ENCODE data around the gene MSRB2.
"Not testable (repeated sequence)": the region's sequence is repeated elsewhere in the genome, so short reads cannot be mapped to it uniquely, and the experiment has no call there.

MSRB2 gene

GRCh38 chr10:23070092-23070912 is 25.1 kb upstream of the MSRB2 start:
- not testable (repeated sequence) for DNase-seq (ENCODE audit: low spot score)

- DNase-seq (ENCODE audit: low spot score): no peak
Measured at GRCh38 chr10:23070913-23071218, 24.5 kb upstream of the MSRB2 start.

GRCh38 chr10:23072593-23072992 is 22.8 kb upstream of the MSRB2 start:
- DNase-seq (ENCODE audit: low spot score): not testable (repeated sequence)

GRCh38 chr10:23073527-23073926 is 21.9 kb upstream of the MSRB2 start:
- no peak for DNase-seq (ENCODE audit: low spot score)

GRCh38 chr10:23075672-23076071 is 19.7 kb upstream of the MSRB2 start:
- no peak for DNase-seq (ENCODE audit: low spot score)

GRCh38 chr10:23078114-23078513 is 17.3 kb upstream of the MSRB2 start:
- DNase-seq (ENCODE audit: low spot score): no peak

- DNase-seq (ENCODE audit: low spot score): no peak
Measured at GRCh38 chr10:23079700-23080099, 15.7 kb upstream of the MSRB2 start.

GRCh38 chr10:23080262-23080661 is 15.1 kb upstream of the MSRB2 start:
- no peak for DNase-seq (ENCODE audit: low spot score)

GRCh38 chr10:23081221-23081750 is 14.1 kb upstream of the MSRB2 start:
- no peak for DNase-seq (ENCODE audit: low spot score)

GRCh38 chr10:23081891-23082290 is 13.5 kb upstream of the MSRB2 start:
- no peak for DNase-seq (ENCODE audit: low spot score)

GRCh38 chr10:23088609-23089008 is 6.8 kb upstream of the MSRB2 start:
- DNase-seq (ENCODE audit: low spot score): no peak

GRCh38 chr10:23094786-23095403 is 484 bp upstream of the MSRB2 start:
- DNase-seq (ENCODE audit: low spot score): no peak

GRCh38 chr10:23095966-23096801 is 805 bp downstream of the MSRB2 start:
- DNase-seq (ENCODE audit: low spot score): peak; percentile 48

GRCh38 chr10:23096802-23097549 is 1.6 kb downstream of the MSRB2 start:
- peak; percentile 34 for DNase-seq (ENCODE audit: low spot score)

GRCh38 chr10:23099079-23099478 is 3.7 kb downstream of the MSRB2 start:
- no peak for DNase-seq (ENCODE audit: low spot score)

GRCh38 chr10:23099816-23100215 is 4.4 kb downstream of the MSRB2 start:
- DNase-seq (ENCODE audit: low spot score): no peak

- no peak for DNase-seq (ENCODE audit: low spot score)
Measured at GRCh38 chr10:23100331-23101030, 5.1 kb downstream of the MSRB2 start.

- DNase-seq (ENCODE audit: low spot score): no peak
Measured at GRCh38 chr10:23106331-23107072, 11.1 kb downstream of the MSRB2 start.

- no peak for DNase-seq (ENCODE audit: low spot score)
Measured at GRCh38 chr10:23110722-23111516, 15.5 kb downstream of the MSRB2 start.

All from AG08396 (cell line).